Adipocyte (in vitro differentiated cells): ENCODE results near the gene TEAD1.
A peak's percentile ranks its signal among the peaks of the same experiment; 100 is the strongest.

Experiments
- DNase-seq: peaks from one replicate; pipeline ENCODE4 v3.0.0-alpha.2; 2015; ENCODE audit warnings: low read depth
- H3K27me3 ChIP-seq: replicated peaks from 2 replicates; pipeline ENCODE4 v1.7.0; 2013; ENCODE audit warnings: mild to moderate bottlenecking, low read length, moderate library complexity; ENCODE audit not compliant: control insufficient read depth, insufficient read depth
- H3K36me3 ChIP-seq: 2 replicates; pipeline ENCODE4 v1.7.0; 2013; ENCODE audit warnings: low read length, mild to moderate bottlenecking, moderate library complexity; ENCODE audit not compliant: control insufficient read depth, insufficient read depth, severe bottlenecking
- H3K4me1 ChIP-seq: 2 replicates; pipeline ENCODE4 v1.7.0; 2013; ENCODE audit warnings: mild to moderate bottlenecking, low read length, moderate library complexity; ENCODE audit not compliant: control insufficient read depth, insufficient read depth
- H3K4me3 ChIP-seq: 2 replicates; pipeline ENCODE4 v1.7.0; 2013; ENCODE audit warnings: mild to moderate bottlenecking, low read length, moderate library complexity
- H3K9ac ChIP-seq: 2 replicates; pipeline ENCODE4 v1.7.0; 2013; ENCODE audit warnings: mild to moderate bottlenecking, low read length, moderate library complexity
- H3K9me3 ChIP-seq: 2 replicates; pipeline ENCODE4 v1.7.0; 2013; ENCODE audit warnings: mild to moderate bottlenecking, low read length, moderate library complexity; ENCODE audit not compliant: control insufficient read depth

The TEAD1 gene

GRCh38 chr11:12853325-12853651 lies 179.1 kb downstream of the TEAD1 start:
- DNase-seq, result no peak
- H3K27me3 ChIP-seq, result no peaks in the 10 kb centered on the region
- no peaks in the 10 kb centered on the region for H3K36me3 ChIP-seq
- no peaks in the 10 kb centered on the region for H3K9me3 ChIP-seq
- no peak overlapping the region for H3K9ac ChIP-seq
- H3K4me3 ChIP-seq, result no peak overlapping the region
- H3K4me1 ChIP-seq, result peaks cover 17% of the 10 kb centered on the region

- no peak overlapping the region for H3K9ac ChIP-seq
- H3K27me3 ChIP-seq, result no peaks in the 10 kb centered on the region
- peaks cover 17% of the 10 kb centered on the region for H3K4me1 ChIP-seq
- DNase-seq, result no peak
- no peaks in the 10 kb centered on the region for H3K9me3 ChIP-seq
- H3K4me3 ChIP-seq, result no peak overlapping the region
- H3K36me3 ChIP-seq, result peaks cover 1% of the 10 kb centered on the region
Observed at GRCh38 chr11:12853652-12854296, 179.6 kb downstream of the TEAD1 start.

GRCh38 chr11:12854297-12854661 lies 180.1 kb downstream of the TEAD1 start:
- Histone ChIP-seq H3K36me3 (peaks cover 6% of the 10 kb centered on the region), H3K9me3 (no peaks in the 10 kb centered on the region), H3K4me3 (no peak overlapping the region), H3K4me1 (peaks cover 17% of the 10 kb centered on the region), H3K27me3 (no peaks in the 10 kb centered on the region), H3K9ac (no peak overlapping the region)
- no peak for DNase-seq

GRCh38 chr11:12854829-12855228 lies 180.6 kb downstream of the TEAD1 start:
- Histone ChIP-seq H3K27me3 (no peaks in the 10 kb centered on the region), H3K9ac (no peak overlapping the region), H3K9me3 (no peaks in the 10 kb centered on the region), H3K4me1 (peaks cover 17% of the 10 kb centered on the region), H3K36me3 (peaks cover 6% of the 10 kb centered on the region), H3K4me3 (no peak overlapping the region)
- no peak for DNase-seq

GRCh38 chr11:12856338-12856737 lies 182.1 kb downstream of the TEAD1 start:
- H3K9me3 ChIP-seq, result no peaks in the 10 kb centered on the region

GRCh38 chr11:12857572-12857971 lies 183.4 kb downstream of the TEAD1 start:
- H3K4me1 ChIP-seq, result peaks cover 25% of the 10 kb centered on the region
- no peak overlapping the region for H3K4me3 ChIP-seq
- H3K9ac ChIP-seq, result no peak overlapping the region
- DNase-seq, result no peak
- H3K36me3 ChIP-seq, result peaks cover 6% of the 10 kb centered on the region
- no peaks in the 10 kb centered on the region for H3K9me3 ChIP-seq
- no peaks in the 10 kb centered on the region for H3K27me3 ChIP-seq

More at GRCh38 chr11:12856338-12856737, 182.1 kb downstream of the TEAD1 start:
- H3K27me3 ChIP-seq, result no peaks in the 10 kb centered on the region
- H3K4me3 ChIP-seq, result no peak overlapping the region
- H3K9ac ChIP-seq, result no peak overlapping the region
- no peak for DNase-seq
- H3K36me3 ChIP-seq, result peaks cover 6% of the 10 kb centered on the region
- H3K4me1 ChIP-seq, result peaks cover 21% of the 10 kb centered on the region

- Histone ChIP-seq H3K4me3 (no peak overlapping the region), H3K36me3 (peaks cover 11% of the 10 kb centered on the region), H3K27me3 (no peaks in the 10 kb centered on the region), H3K9ac (no peak overlapping the region), H3K4me1 (peaks cover 16% of the 10 kb centered on the region), H3K9me3 (no peaks in the 10 kb centered on the region)
- no peak for DNase-seq
Observed at GRCh38 chr11:12859872-12860657, 185.8 kb downstream of the TEAD1 start.

- Histone ChIP-seq H3K4me3 (no peak overlapping the region), H3K9ac (no peak overlapping the region), H3K27me3 (no peaks in the 10 kb centered on the region), H3K36me3 (peaks cover 13% of the 10 kb centered on the region), H3K9me3 (no peaks in the 10 kb centered on the region), H3K4me1 (peaks cover 16% of the 10 kb centered on the region)
- no peak for DNase-seq
Observed at GRCh38 chr11:12860827-12861226, 186.6 kb downstream of the TEAD1 start.

GRCh38 chr11:12862696-12863469 lies 188.7 kb downstream of the TEAD1 start:
- peak; percentile 85 for DNase-seq
- peak overlapping the region; percentile 14 for H3K4me3 ChIP-seq
- H3K4me1 ChIP-seq, result peaks cover 16% of the 10 kb centered on the region
- H3K9ac ChIP-seq, result peak overlapping the region; percentile 66
- no peaks in the 10 kb centered on the region for H3K9me3 ChIP-seq
- no peaks in the 10 kb centered on the region for H3K27me3 ChIP-seq
- peaks cover 19% of the 10 kb centered on the region for H3K36me3 ChIP-seq

GRCh38 chr11:12863605-12864121 lies 189.4 kb downstream of the TEAD1 start:
- DNase-seq, result no peak
- no peak overlapping the region for H3K9ac ChIP-seq
- no peak overlapping the region for H3K4me3 ChIP-seq
- peaks cover 18% of the 10 kb centered on the region for H3K36me3 ChIP-seq
- peaks cover 23% of the 10 kb centered on the region for H3K4me1 ChIP-seq
- no peaks in the 10 kb centered on the region for H3K27me3 ChIP-seq
- no peaks in the 10 kb centered on the region for H3K9me3 ChIP-seq
